ENCODE data around the gene B4GALT3.

B4GALT3 gene

GRCh38 chr1:161160671-161161145 lies 16.6 kb downstream of the B4GALT3 start:
- Histone ChIP-seq H3K9me3 (ENCODE audit: control insufficient read depth, low read length) (no peaks in the 10 kb centered on the region), H3K4me3 (ENCODE audit: extremely low read depth, insufficient read depth, low read length, poor library complexity, severe bottlenecking) (peak overlapping the region; percentile 82), H3K36me3 (ENCODE audit: control insufficient read depth, insufficient read depth, low read length) (peaks cover 62% of the 10 kb centered on the region), H3K27ac (ENCODE audit: low read depth, low read length, severe bottlenecking) (no peak overlapping the region), H3K4me1 (ENCODE audit: control insufficient read depth, insufficient read depth, low read length, poor library complexity, severe bottlenecking) (peaks cover 11% of the 10 kb centered on the region)
- WGBS, 2 experiments (ENCODE audit: insufficient coverage in 2 of 2), result 93 to 97% methylated on average over 20 to 22 of the region's 22 CpGs

GRCh38 chr1:161159913-161160243 lies 17.4 kb downstream of the B4GALT3 start:
- H3K4me1 ChIP-seq (ENCODE audit: control insufficient read depth, insufficient read depth, low read length, poor library complexity, severe bottlenecking), result peaks cover 4% of the 10 kb centered on the region
- WGBS, 2 experiments (ENCODE audit: insufficient coverage in 2 of 2), result 0 to 20% methylated on average over 1 to 7 of the region's 11 CpGs
- H3K36me3 ChIP-seq (ENCODE audit: control insufficient read depth, insufficient read depth, low read length), result peaks cover 62% of the 10 kb centered on the region
- H3K9me3 ChIP-seq (ENCODE audit: control insufficient read depth, low read length), result no peaks in the 10 kb centered on the region
- H3K27ac ChIP-seq (ENCODE audit: low read depth, low read length, severe bottlenecking), result no peak overlapping the region
- peak overlapping the region; percentile 82 for H3K4me3 ChIP-seq (ENCODE audit: extremely low read depth, insufficient read depth, low read length, poor library complexity, severe bottlenecking)

DNA sequence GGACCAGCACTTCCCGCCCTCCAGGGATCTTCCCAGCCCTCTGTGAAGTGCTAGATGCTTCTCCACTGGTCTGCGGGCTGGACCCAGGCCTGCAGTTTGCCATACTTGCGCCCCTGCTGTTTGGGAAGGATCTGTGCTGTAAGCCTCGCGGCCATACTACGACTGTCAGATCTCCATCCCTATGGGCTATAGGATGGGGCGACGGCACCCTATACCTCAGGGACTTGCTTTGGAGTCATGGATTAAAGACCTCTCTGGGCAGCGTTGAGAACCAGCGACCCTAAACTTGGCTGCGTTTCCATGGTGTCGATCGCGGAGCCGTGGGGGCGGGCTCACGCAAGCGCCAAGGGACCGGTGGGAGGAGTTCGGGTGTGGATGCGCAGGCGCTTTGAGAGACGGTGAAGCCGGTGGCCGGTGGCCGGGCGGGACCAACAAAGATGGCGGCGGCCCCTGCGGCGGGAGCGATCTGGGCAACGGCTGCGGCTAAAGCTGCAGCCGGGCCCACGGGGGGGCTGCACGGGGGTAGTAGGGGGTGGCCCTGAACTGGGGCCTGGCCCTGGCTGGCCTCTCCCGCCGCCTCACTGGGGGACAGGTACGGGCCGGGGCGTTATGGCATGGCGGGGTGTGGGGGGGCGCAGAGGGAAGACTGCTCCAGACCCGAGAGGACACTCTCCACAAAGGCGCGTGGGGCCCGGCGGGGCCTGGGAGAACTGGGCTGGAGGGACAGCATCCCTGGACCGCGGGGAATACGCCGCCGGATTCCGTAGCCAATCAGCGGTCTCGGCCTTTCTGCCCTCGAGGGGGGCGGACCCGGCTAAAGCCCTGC lies 18.0 kb downstream of the B4GALT3 start, which contains the start of gene USP21:
Gene USP21 (plus strand): TSS at position 414 of the 826 bp plus-strand sequence. CDS start 1,141 bp downstream, outside the sequence.
- Histone ChIP-seq H3K27ac (ENCODE audit: low read depth, low read length, severe bottlenecking) (peak within 1 kb of the TSS; percentile 68), H3K4me1 (ENCODE audit: control insufficient read depth, insufficient read depth, low read length, poor library complexity, severe bottlenecking) (peaks cover 4% of the 10 kb centered on the region), H3K9me3 (ENCODE audit: control insufficient read depth, low read length) (no peaks in the 10 kb centered on the region), H3K36me3 (ENCODE audit: control insufficient read depth, insufficient read depth, low read length) (peaks cover 62% of the 10 kb centered on the region), H3K4me3 (ENCODE audit: extremely low read depth, insufficient read depth, low read length, poor library complexity, severe bottlenecking) (peak within 1 kb of the TSS; percentile 82)
- WGBS, 2 experiments (ENCODE audit: insufficient coverage in 2 of 2), result 3 to 5% methylated on average over 45 to 51 of the region's 60 CpGs

DNA sequence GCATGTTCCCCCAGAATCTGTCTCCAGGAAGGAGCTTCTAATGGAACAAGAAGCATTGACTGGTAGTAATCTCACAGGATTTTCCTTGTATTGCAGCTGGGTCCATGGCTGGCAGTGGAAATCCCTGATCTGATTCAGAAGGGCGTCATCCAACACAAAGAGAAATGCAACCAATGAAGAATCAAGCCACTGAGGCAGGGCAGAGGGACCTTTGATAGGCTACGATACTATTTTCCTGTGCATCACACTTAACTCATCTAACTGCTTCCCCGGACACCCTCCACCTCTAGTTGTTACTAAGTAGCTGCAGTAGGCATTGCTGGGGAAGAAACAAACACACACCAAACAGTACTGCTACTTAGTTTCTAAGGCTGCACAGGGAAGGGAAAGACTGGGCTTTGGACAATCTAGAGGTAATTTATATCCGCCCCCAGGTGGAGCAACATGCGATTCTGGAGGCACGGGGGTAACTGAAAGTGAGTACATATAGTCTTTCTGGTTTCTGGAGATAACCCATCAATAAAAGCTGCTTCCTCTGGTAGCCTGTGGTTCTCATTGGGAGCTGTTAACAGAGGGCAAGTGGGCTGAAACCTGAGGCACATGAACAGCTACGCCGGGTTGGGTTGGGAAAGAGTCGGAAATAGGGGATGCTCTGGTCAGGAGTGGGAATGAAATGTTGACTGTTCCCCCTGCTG lies 18.8 kb downstream of the B4GALT3 start:
- Histone ChIP-seq H3K4me3 (ENCODE audit: extremely low read depth, insufficient read depth, low read length, poor library complexity, severe bottlenecking) (peak overlapping the region; percentile 82), H3K9me3 (ENCODE audit: control insufficient read depth, low read length) (no peaks in the 10 kb centered on the region), H3K36me3 (ENCODE audit: control insufficient read depth, insufficient read depth, low read length) (peaks cover 53% of the 10 kb centered on the region), H3K27ac (ENCODE audit: low read depth, low read length, severe bottlenecking) (peak overlapping the region; percentile 68), H3K4me1 (ENCODE audit: control insufficient read depth, insufficient read depth, low read length, poor library complexity, severe bottlenecking) (peaks cover 4% of the 10 kb centered on the region)
- WGBS, 2 experiments (ENCODE audit: insufficient coverage in 2 of 2), result 82 to 96% methylated on average over 3 to 7 of the region's 9 CpGs

GRCh38 chr1:161157867-161158266 lies 19.4 kb downstream of the B4GALT3 start:
- peaks cover 47% of the 10 kb centered on the region for H3K36me3 ChIP-seq (ENCODE audit: control insufficient read depth, insufficient read depth, low read length)
- H3K4me1 ChIP-seq (ENCODE audit: control insufficient read depth, insufficient read depth, low read length, poor library complexity, severe bottlenecking), result peaks cover 4% of the 10 kb centered on the region
- no peaks in the 10 kb centered on the region for H3K9me3 ChIP-seq (ENCODE audit: control insufficient read depth, low read length)
- WGBS, 2 experiments (ENCODE audit: insufficient coverage in 2 of 2), result 100% methylated on average over 1 of the region's 1 CpG
- H3K27ac ChIP-seq (ENCODE audit: low read depth, low read length, severe bottlenecking), result no peak overlapping the region
- no peak overlapping the region for H3K4me3 ChIP-seq (ENCODE audit: extremely low read depth, insufficient read depth, low read length, poor library complexity, severe bottlenecking)

DNA sequence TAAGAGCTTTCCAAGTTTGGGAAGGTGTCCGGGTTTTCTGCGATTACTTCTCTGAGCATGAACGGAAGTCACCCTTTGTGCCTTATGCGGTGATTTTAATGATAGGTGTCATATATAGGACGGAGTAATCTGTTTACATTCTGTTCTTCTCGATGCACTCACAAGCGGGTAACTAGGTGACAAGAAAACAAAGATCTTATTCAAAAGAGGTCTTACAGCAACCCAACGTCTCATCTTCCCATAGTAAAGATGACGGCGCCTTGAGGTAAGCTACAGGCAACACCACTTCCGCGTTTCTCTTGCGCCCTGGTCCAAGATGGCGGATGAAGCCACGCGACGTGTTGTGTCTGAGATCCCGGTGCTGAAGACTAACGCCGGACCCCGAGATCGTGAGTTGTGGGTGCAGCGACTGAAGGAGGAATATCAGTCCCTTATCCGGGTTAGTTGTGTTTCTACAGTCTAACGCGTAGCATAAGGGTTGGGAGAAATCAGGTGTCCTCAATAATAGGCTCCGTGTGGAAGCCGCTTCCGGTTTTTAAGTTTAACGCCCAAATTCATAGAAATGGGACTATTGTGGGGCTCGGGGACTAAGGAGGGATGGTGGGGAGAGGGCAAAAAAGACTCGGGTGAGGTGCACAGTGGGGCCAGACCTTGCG lies 23.5 kb downstream of the B4GALT3 start, which contains the start of gene UFC1:
Gene UFC1 (plus strand): TSS at position 297 of the 656 bp plus-strand sequence. CDS start 20 bp downstream, at position 317.
- H3K27ac ChIP-seq (ENCODE audit: low read depth, low read length, severe bottlenecking), result peak within 1 kb of the TSS; percentile 95
- no peaks in the 10 kb centered on the region for H3K4me1 ChIP-seq (ENCODE audit: control insufficient read depth, insufficient read depth, low read length, poor library complexity, severe bottlenecking)
- H3K36me3 ChIP-seq (ENCODE audit: control insufficient read depth, insufficient read depth, low read length), result peaks cover 24% of the 10 kb centered on the region
- no peaks in the 10 kb centered on the region for H3K9me3 ChIP-seq (ENCODE audit: control insufficient read depth, low read length)
- H3K4me3 ChIP-seq (ENCODE audit: extremely low read depth, insufficient read depth, low read length, poor library complexity, severe bottlenecking), result peak within 1 kb of the TSS; percentile 73
- 1% methylated on average over 26 to 30 of the region's 33 CpGs for WGBS, 2 experiments (ENCODE audit: insufficient coverage in 2 of 2)

DNA sequence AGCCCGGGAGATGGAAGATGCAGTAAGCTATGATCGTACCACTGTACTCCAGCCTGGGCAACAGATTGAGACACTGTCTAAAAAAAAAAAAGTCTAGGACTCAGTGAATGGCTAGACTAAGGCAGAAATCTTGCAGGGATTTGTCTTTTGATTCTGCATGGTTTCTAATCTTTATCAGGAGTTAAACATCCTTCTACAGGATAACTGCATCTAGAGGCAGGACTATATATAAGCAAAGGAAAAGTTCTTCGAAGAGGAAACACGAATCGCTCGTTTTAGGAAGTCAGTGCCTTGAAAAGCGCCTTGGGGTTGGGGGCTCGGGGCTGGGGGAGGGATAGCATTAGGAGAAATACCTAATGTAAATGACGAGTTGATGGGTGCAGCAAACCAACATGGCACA lies 24.1 kb downstream of the B4GALT3 start:
- H3K27ac ChIP-seq (ENCODE audit: low read depth, low read length, severe bottlenecking), result peak overlapping the region; percentile 36
- peaks cover 18% of the 10 kb centered on the region for H3K36me3 ChIP-seq (ENCODE audit: control insufficient read depth, insufficient read depth, low read length)
- peak overlapping the region; percentile 73 for H3K4me3 ChIP-seq (ENCODE audit: extremely low read depth, insufficient read depth, low read length, poor library complexity, severe bottlenecking)
- H3K9me3 ChIP-seq (ENCODE audit: control insufficient read depth, low read length), result no peaks in the 10 kb centered on the region
- H3K4me1 ChIP-seq (ENCODE audit: control insufficient read depth, insufficient read depth, low read length, poor library complexity, severe bottlenecking), result no peaks in the 10 kb centered on the region
- 100% methylated on average over 2 of the region's 9 CpGs for WGBS, 2 experiments (ENCODE audit: insufficient coverage in 2 of 2)

DNA sequence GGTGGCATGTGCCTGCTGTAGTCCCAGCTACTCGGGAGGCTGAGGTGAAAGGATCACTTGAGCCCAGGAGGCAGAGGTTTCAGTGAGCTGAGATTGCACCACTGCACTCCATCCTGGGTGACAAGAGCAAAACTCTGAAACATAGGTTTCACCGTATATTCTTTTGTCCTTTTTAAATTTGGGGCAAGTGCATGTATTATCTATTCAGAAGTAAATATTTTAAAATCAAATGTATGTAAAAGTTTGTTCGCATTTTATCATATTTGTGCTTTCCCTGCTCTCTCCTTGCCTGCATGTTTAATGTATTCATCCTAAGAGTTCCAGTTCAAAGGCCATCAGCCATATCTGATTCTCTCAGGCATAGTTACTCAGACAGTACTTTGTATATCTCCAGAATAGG lies 31.5 kb downstream of the B4GALT3 start:
- no peaks in the 10 kb centered on the region for H3K4me1 ChIP-seq (ENCODE audit: control insufficient read depth, insufficient read depth, low read length, poor library complexity, severe bottlenecking)
- H3K27ac ChIP-seq (ENCODE audit: low read depth, low read length, severe bottlenecking), result no peak overlapping the region
- no peak overlapping the region for H3K4me3 ChIP-seq (ENCODE audit: extremely low read depth, insufficient read depth, low read length, poor library complexity, severe bottlenecking)
- 71 to 78% methylated on average over 1 of the region's 3 CpGs for WGBS, 2 experiments (ENCODE audit: insufficient coverage in 2 of 2)
- H3K36me3 ChIP-seq (ENCODE audit: control insufficient read depth, insufficient read depth, low read length), result no peaks in the 10 kb centered on the region
- no peaks in the 10 kb centered on the region for H3K9me3 ChIP-seq (ENCODE audit: control insufficient read depth, low read length)

- Histone ChIP-seq H3K4me1 (ENCODE audit: control insufficient read depth, insufficient read depth, low read length, poor library complexity, severe bottlenecking) (peaks cover 12% of the 10 kb centered on the region), H3K36me3 (ENCODE audit: control insufficient read depth, insufficient read depth, low read length) (peaks cover 3% of the 10 kb centered on the region), H3K4me3 (ENCODE audit: extremely low read depth, insufficient read depth, low read length, poor library complexity, severe bottlenecking) (no peak overlapping the region), H3K27ac (ENCODE audit: low read depth, low read length, severe bottlenecking) (no peak overlapping the region), H3K9me3 (ENCODE audit: control insufficient read depth, low read length) (no peaks in the 10 kb centered on the region)
- WGBS, 2 experiments (ENCODE audit: insufficient coverage in 2 of 2), result 95 to 96% methylated on average over 25 to 28 of the region's 29 CpGs
Measured at GRCh38 chr1:161140755-161141400, 36.4 kb downstream of the B4GALT3 start.

DNA sequence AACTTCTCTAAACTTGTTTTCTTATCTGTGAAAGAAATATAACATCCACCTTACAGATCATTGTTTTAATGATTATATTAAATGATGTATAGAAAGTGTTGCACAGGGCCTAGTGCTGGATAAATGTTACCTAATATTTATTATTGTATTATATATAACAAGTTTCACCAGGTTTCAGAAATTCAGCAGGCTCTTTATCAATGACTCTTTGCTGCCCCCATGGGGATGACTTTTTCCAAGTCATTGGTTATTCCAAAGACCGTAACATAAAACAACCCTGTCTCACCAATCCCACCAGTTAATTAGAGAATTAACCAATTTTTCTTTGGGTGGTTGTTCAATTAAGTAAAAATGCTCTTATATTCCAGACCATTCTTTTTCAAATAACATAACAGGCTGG lies 37.5 kb downstream of the B4GALT3 start:
- Histone ChIP-seq H3K9me3 (ENCODE audit: control insufficient read depth, low read length) (no peaks in the 10 kb centered on the region), H3K4me1 (ENCODE audit: control insufficient read depth, insufficient read depth, low read length, poor library complexity, severe bottlenecking) (peaks cover 12% of the 10 kb centered on the region), H3K27ac (ENCODE audit: low read depth, low read length, severe bottlenecking) (no peak overlapping the region), H3K36me3 (ENCODE audit: control insufficient read depth, insufficient read depth, low read length) (peaks cover 9% of the 10 kb centered on the region), H3K4me3 (ENCODE audit: extremely low read depth, insufficient read depth, low read length, poor library complexity, severe bottlenecking) (no peak overlapping the region)
- WGBS, 2 experiments (ENCODE audit: insufficient coverage in 2 of 2), result no CpG with 5 or more reads among the region's 1 CpG

Measured in mesodermal cell (in vitro differentiated cells).